Measurements from ENCODE around the gene SUSD4. TPM values are rescaled to one million over a fixed set of nuclear protein-coding genes. Genes with fewer than 3 reads are reported as not detected.

SUSD4 gene
- total RNA-seq, 2 donors from 2014 or later: 1.1 to 1.2 TPM

- Mint-ChIP-seq H3K9me3 (peaks cover 6 to 10% of the 10 kb centered on the region in 2 donors), H3K27ac (no peak overlapping the region), H3K36me3 (peaks cover 12 to 14% of the 10 kb centered on the region in 2 donors)
- DNase-seq (ENCODE audit: low spot score in 2 of 2) (no peak), ATAC-seq (no peak)
These were observed 140.6 kb downstream of the SUSD4 start for GRCh38 chr1:223223091-223223995.

- DNase-seq (ENCODE audit: low spot score in 2 of 2) (no peak), ATAC-seq (no peak)
- Mint-ChIP-seq H3K9me3 (peaks cover 10 to 12% of the 10 kb centered on the region in 2 donors), H3K27ac (no peak overlapping the region), H3K36me3 (peaks cover 18 to 20% of the 10 kb centered on the region in 2 donors)
These were observed 141.6 kb downstream of the SUSD4 start for GRCh38 chr1:223222377-223222776.

GRCh38 chr1:223221686-223222085 lies 142.3 kb downstream of the SUSD4 start:
- Mint-ChIP-seq H3K36me3 (peaks cover 18 to 20% of the 10 kb centered on the region in 2 donors), H3K9me3 (peaks cover 10 to 12% of the 10 kb centered on the region in 2 donors), H3K27ac (no peak overlapping the region)
- ATAC-seq (no peak), DNase-seq (ENCODE audit: low spot score in 2 of 2) (no peak)

GRCh38 chr1:223219846-223220610 lies 143.9 kb downstream of the SUSD4 start:
- Mint-ChIP-seq H3K9me3 (peaks cover 10 to 12% of the 10 kb centered on the region in 2 donors), H3K36me3 (peaks cover 18 to 20% of the 10 kb centered on the region in 2 donors), H3K27ac (no peak overlapping the region)
- ATAC-seq (no peak), DNase-seq (ENCODE audit: low spot score in 2 of 2) (no peak)

- Mint-ChIP-seq H3K27ac (no peak overlapping the region), H3K9me3 (peaks cover 10 to 12% of the 10 kb centered on the region in 2 donors), H3K36me3 (peaks cover 18 to 20% of the 10 kb centered on the region in 2 donors)
- ATAC-seq: no peak
- no peak for DNase-seq (ENCODE audit: low spot score in 2 of 2)
These were observed 144.7 kb downstream of the SUSD4 start for GRCh38 chr1:223219318-223219635.

GRCh38 chr1:223217781-223218180 lies 146.2 kb downstream of the SUSD4 start:
- ATAC-seq (no peak), DNase-seq (ENCODE audit: low spot score in 2 of 2) (no peak)
- peaks cover 18 to 20% of the 10 kb centered on the region in 2 donors for H3K36me3 Mint-ChIP-seq
- H3K27ac Mint-ChIP-seq: no peak overlapping the region
- peaks cover 10 to 12% of the 10 kb centered on the region in 2 donors for H3K9me3 Mint-ChIP-seq

GRCh38 chr1:223216531-223217205 lies 147.3 kb downstream of the SUSD4 start:
- Mint-ChIP-seq H3K9me3 (peaks cover 10 to 12% of the 10 kb centered on the region in 2 donors), H3K27ac (no peak overlapping the region), H3K36me3 (peaks cover 18 to 20% of the 10 kb centered on the region in 2 donors)
- ATAC-seq (no peak), DNase-seq (ENCODE audit: low spot score in 2 of 2) (no peak)

GRCh38 chr1:223216074-223216473 lies 147.9 kb downstream of the SUSD4 start:
- peaks cover 10 to 12% of the 10 kb centered on the region in 2 donors for H3K9me3 Mint-ChIP-seq
- no peak for ATAC-seq
- no peak for DNase-seq (ENCODE audit: low spot score in 2 of 2)
- no peak overlapping the region for H3K27ac Mint-ChIP-seq
- H3K36me3 Mint-ChIP-seq: peaks cover 18 to 20% of the 10 kb centered on the region in 2 donors

- Mint-ChIP-seq H3K27ac (no peak overlapping the region), H3K9me3 (peaks cover 10 to 12% of the 10 kb centered on the region in 2 donors), H3K36me3 (peaks cover 14 to 18% of the 10 kb centered on the region in 2 donors)
- no peak for DNase-seq (ENCODE audit: low spot score in 2 of 2)
- no peak for ATAC-seq
These were observed 148.9 kb downstream of the SUSD4 start for GRCh38 chr1:223215026-223215425.

GRCh38 chr1:223214261-223214807 lies 149.6 kb downstream of the SUSD4 start:
- ATAC-seq: no peak
- Mint-ChIP-seq H3K36me3 (peaks cover 13 to 14% of the 10 kb centered on the region in 2 donors), H3K27ac (no peak overlapping the region)

GRCh38 chr1:223212441-223212840 lies 151.5 kb downstream of the SUSD4 start:
- DNase-seq (ENCODE audit: low spot score in 2 of 2): no peak
- H3K9me3 Mint-ChIP-seq: no peaks in the 10 kb centered on the region

More at GRCh38 chr1:223214261-223214807, 149.6 kb downstream of the SUSD4 start:
- no peak for DNase-seq (ENCODE audit: low spot score in 2 of 2)
- peaks cover 5 to 12% of the 10 kb centered on the region in 2 donors for H3K9me3 Mint-ChIP-seq

GRCh38 chr1:223211323-223211985 lies 152.5 kb downstream of the SUSD4 start:
- Mint-ChIP-seq H3K9me3 (no peaks in the 10 kb centered on the region), H3K36me3 (no peaks in the 10 kb centered on the region), H3K27ac (no peak overlapping the region)
- DNase-seq (ENCODE audit: low spot score in 2 of 2) (no peak), ATAC-seq (no peak)

More at GRCh38 chr1:223212441-223212840, 151.5 kb downstream of the SUSD4 start:
- H3K27ac Mint-ChIP-seq: no peak overlapping the region
- H3K36me3 Mint-ChIP-seq: no peaks in the 10 kb centered on the region
- no peak for ATAC-seq

- ATAC-seq (no peak), DNase-seq (ENCODE audit: low spot score in 2 of 2) (no peak)
- no peaks in the 10 kb centered on the region for H3K36me3 Mint-ChIP-seq
- H3K27ac Mint-ChIP-seq: no peak overlapping the region
- no peaks in the 10 kb centered on the region for H3K9me3 Mint-ChIP-seq
These were observed 153.2 kb downstream of the SUSD4 start for GRCh38 chr1:223210788-223211120.

- no peaks in the 10 kb centered on the region for H3K36me3 Mint-ChIP-seq
- no peak for ATAC-seq
- H3K9me3 Mint-ChIP-seq: no peaks in the 10 kb centered on the region
- DNase-seq (ENCODE audit: low spot score in 2 of 2): no peak
- no peak overlapping the region for H3K27ac Mint-ChIP-seq
These were observed 153.8 kb downstream of the SUSD4 start for GRCh38 chr1:223209992-223210787.

- H3K36me3 Mint-ChIP-seq: no peaks in the 10 kb centered on the region
- ATAC-seq (no peak), DNase-seq (ENCODE audit: low spot score in 2 of 2) (no peak)
- no peaks in the 10 kb centered on the region for H3K9me3 Mint-ChIP-seq
- H3K27ac Mint-ChIP-seq: no peak overlapping the region
These were observed 154.6 kb downstream of the SUSD4 start for GRCh38 chr1:223209293-223209898.

Measured in activated naive CD4-positive, alpha-beta T cell treated with anti-CD3 and anti-CD28 coated beads, Interleukin-2, amount 50 U/mL, for 72 hours (primary cell).